HepG2 (cell line): ENCODE measurements around the gene ZFR2. TPM values are rescaled to one million over a fixed set of nuclear protein-coding genes. Genes with fewer than 3 reads are reported as not detected.

Experiments
- ATAC-seq: fragments of 200-7000 bp; cut with Tn5 transposase; 3 replicates; pipeline ENCODE4 v1.9.1; 2020; ENCODE audit warnings: mild to moderate bottlenecking, moderate library complexity
- BruUV-seq: library from RNA; stranded (reverse); fragments of 400-500 nt; replicated peaks from 2 replicates; lab custom pipeline; 2021; lab: Mats Ljungman, UMichigan
- CTCF ChIA-PET: fragments of 300-600 bp; formaldehyde crosslinking; extraction: SDS; loops from one replicate; lab custom pipeline; 2021; ENCODE audit warnings: low total read pairs, inconsistent platforms, low intra/inter-chr PET ratio; lab: Yijun Ruan, JAX
- POLR2A ChIA-PET: fragments of 350-600 bp; sonication (Branson Sonifier 250); formaldehyde crosslinking; loops from one replicate; lab custom pipeline; 2020; ENCODE audit warnings: antibody characterized with exemption, inconsistent platforms; lab: Yijun Ruan, JAX
- DNase-seq: peaks from one replicate; pipeline ENCODE4 v3.0.0-alpha.2; 2015; ENCODE audit warnings: low spot score
- FAIRE-seq: peaks from 3 replicates; lab custom pipeline; 2011; peaks lifted over from hg19 to GRCh38; lab: Jason Lieb, UNC
- H2AFZ ChIP-seq: one replicate; pipeline ENCODE4 v1.6.1; 2011; ENCODE audit warnings: low read length, inconsistent platforms
- H3K27ac ChIP-seq: fragments of 300-600 bp; 3 replicates; pipeline ENCODE4 v1.8.0; 2011; ENCODE audit warnings: mixed run types, mild to moderate bottlenecking, mixed read lengths, low read length, inconsistent platforms; ENCODE audit not compliant: insufficient read depth; ENCODE audit errors: extremely low read length
- H3K27me3 ChIP-seq, 2 experiments: fragments of 200-600 bp in 1 of 2; 2 replicates in 1 of 2; 3 replicates in 1 of 2; pipeline versions ENCODE4 v1.6.0 to v1.8.0; 2011; ENCODE audit warnings: low read length in 2 of 2, mild to moderate bottlenecking in 2 of 2, moderate library complexity in 2 of 2, inconsistent platforms in 1 of 2; ENCODE audit not compliant: insufficient read depth in 2 of 2, control insufficient read depth in 1 of 2
- H3K36me3 ChIP-seq, 2 experiments: fragments of 200-600 bp in 1 of 2; replicated peaks in 1 of 2; 2 replicates in 1 of 2; 3 replicates in 1 of 2; pipeline versions ENCODE4 v1.5.1 to v1.8.0; 2011; ENCODE audit warnings: low read length in 2 of 2, inconsistent platforms in 1 of 2; ENCODE audit not compliant: insufficient read depth in 2 of 2, control insufficient read depth in 1 of 2
- H3K4me1 ChIP-seq: 2 replicates; pipeline ENCODE4 v1.5.1; 2012; ENCODE audit warnings: low read length, inconsistent platforms; ENCODE audit not compliant: insufficient read depth
- H3K4me2 ChIP-seq: 2 replicates; pipeline ENCODE4 v1.6.0; 2011; ENCODE audit warnings: low read depth, low read length, inconsistent platforms
- H3K4me3 ChIP-seq, 3 experiments: fragments of 200-600 bp in 1 of 3; sonication (generic), shearing (Covaris generic) in 1 of 3; replicated peaks in 1 of 3; 2 replicates each; pipeline ENCODE4 v1.5.1; 2011 to 2016; ENCODE audit warnings: low read length in 3 of 3, inconsistent platforms in 2 of 3, low read depth in 2 of 3, mild to moderate bottlenecking in 2 of 3, control low read depth in 1 of 3, mixed read lengths in 1 of 3; ENCODE audit not compliant: insufficient read depth in 1 of 3
- H3K79me2 ChIP-seq: one replicate; pipeline ENCODE4 v1.6.1; 2011; ENCODE audit warnings: low read length, inconsistent platforms; ENCODE audit not compliant: insufficient read depth
- H3K9ac ChIP-seq: 2 replicates; pipeline ENCODE4 v1.6.0; 2011; ENCODE audit warnings: mild to moderate bottlenecking, low read depth, low read length, inconsistent platforms; ENCODE audit not compliant: insufficient read depth
- H3K9me3 ChIP-seq: 2 replicates; pipeline ENCODE4 v1.5.1; 2012; ENCODE audit warnings: mild to moderate bottlenecking, low read length
- H4K20me1 ChIP-seq: 2 replicates; pipeline ENCODE4 v1.6.0; 2011; ENCODE audit warnings: inconsistent platforms, mild to moderate bottlenecking, low read length, moderate library complexity; ENCODE audit not compliant: insufficient read depth
- EP300 ChIP-seq, 3 experiments: sonication (generic) in 1 of 3; formaldehyde crosslinking in 1 of 3; IDR thresholded peaks; 2 replicates each; pipeline versions ENCODE4 v1.5.1 to v1.6.1; 2011 to 2020; ENCODE audit warnings: low read depth in 2 of 3, low read length in 2 of 3, borderline replicate concordance in 1 of 3, improper control_type of control experiment in 1 of 3, mild to moderate bottlenecking in 1 of 3, missing genetic modification reagents in 1 of 3, moderate library complexity in 1 of 3
- RORA ChIP-seq: sonication (generic); formaldehyde crosslinking; IDR thresholded peaks from 2 replicates; pipeline ENCODE4 v1.5.0; 2020; ENCODE audit warnings: mild to moderate bottlenecking, missing genetic modification reagents, moderate library complexity
- SAP130 ChIP-seq: IDR thresholded peaks from 2 replicates; pipeline ENCODE4 v1.6.1; 2016; ENCODE audit warnings: low read depth
- ZNF263 ChIP-seq: sonication (generic); formaldehyde crosslinking; IDR thresholded peaks from 2 replicates; pipeline ENCODE4 v1.4.0; 2020; ENCODE audit warnings: missing genetic modification reagents
- ZNF530 ChIP-seq: sonication (generic); formaldehyde crosslinking; IDR thresholded peaks from 2 replicates; pipeline ENCODE4 v1.5.0; 2020; ENCODE audit warnings: low read depth, mild to moderate bottlenecking, missing genetic modification reagents
- WGBS: methylation state at CpG from one replicate; pipeline ENCODE4 v1.1.6; 2017; ENCODE audit warnings: low lambda C conversion rate; 5-methylcytosine and 5-hydroxymethylcytosine counted together
- in situ Hi-C: cut with HindIII; loops from 2 replicates; pipeline ENCODE4 v1.10.0; 2017; ENCODE audit warnings: low pct_unique_long_range_greater_than_20kb; ENCODE audit not compliant: extremely low pct_ligation_motif_present
- intact Hi-C: fragments of 100-400 bp; cut with micrococcal nuclease; formaldehyde crosslinking; loops from one replicate; pipeline ENCODE4 v1.10.0; 2022; ENCODE audit not compliant: unreplicated experiment
- polyA plus RNA-seq, 8 experiments: library from polyadenylated mRNA; depleted of rRNA in 3 of 8; stranded (reverse) in 7 of 8; unstranded in 1 of 8; fragments of >200 nt; fragmentation: Illumina TruSeq in 4 of 8; extraction: Trizol in 4 of 8; gene quantifications; 2 replicates each; pipeline versions ENCODE4 v1.2.1 to v1.2.3, GENCODE V29; 2011 to 2016; ENCODE audit warnings: low read depth in 4 of 8, missing spikeins in 1 of 8, mixed read lengths in 1 of 8; ENCODE audit not compliant: insufficient read depth in 1 of 8
- total RNA-seq, 5 experiments: library from RNA; depleted of rRNA; stranded (reverse); fragments of >200 nt; fragmentation: Illumina TruSeq; extraction: Trizol; gene quantifications; 2 replicates each; pipeline ENCODE4 v1.2.3, GENCODE V29; 2016; ENCODE audit warnings: low read depth in 1 of 5
- TF ChIP-seq, protein P1 (sequence below): fragments of 450-650 bp; IDR thresholded peaks from 2 replicates; pipeline ENCODE4 v1.6.1; 2016
- TF ChIP-seq, protein P2 (sequence below): sonication (generic); formaldehyde crosslinking; IDR thresholded peaks from 2 replicates; pipeline ENCODE4 v1.4.0; 2020; ENCODE audit warnings: mild to moderate bottlenecking, low read depth, missing genetic modification reagents
- TF ChIP-seq, protein P3 (sequence below): sonication (generic); formaldehyde crosslinking; IDR thresholded peaks from 2 replicates; pipeline ENCODE4 v1.4.0; 2020; ENCODE audit warnings: missing genetic modification reagents, borderline replicate concordance
- TF ChIP-seq, protein P4 (sequence below): sonication (generic); formaldehyde crosslinking; IDR thresholded peaks from 2 replicates; pipeline ENCODE4 v1.4.0; 2020; ENCODE audit warnings: missing genetic modification reagents, mild to moderate bottlenecking, borderline replicate concordance

ZFR2 gene
- total and polyA plus RNA-seq, 2 of the 13 experiments (the other 11 are each of a cell fraction or from before 2014, with no cell fraction given) = 0.37 to 0.69 TPM

DNA sequence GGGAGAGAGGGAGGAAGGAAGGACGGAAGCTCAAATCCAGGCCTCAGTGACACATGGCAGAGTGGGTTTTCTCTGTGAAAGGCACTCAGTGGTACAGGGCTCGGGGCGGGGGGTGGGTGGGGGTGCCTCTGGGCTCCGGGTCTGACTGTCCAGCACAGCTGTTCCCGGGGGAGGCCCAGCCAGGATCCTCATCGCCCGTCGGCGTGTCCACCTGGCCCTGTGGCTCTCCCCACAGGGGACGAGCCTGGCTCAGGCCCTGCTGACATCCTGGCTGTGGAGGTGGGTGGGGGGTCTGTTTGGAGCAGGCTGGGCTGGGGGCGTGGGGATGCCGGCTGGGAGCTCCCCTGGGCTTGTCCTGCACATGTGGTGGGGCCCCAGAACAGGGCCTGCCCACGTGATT is 64.4 kb downstream of the ZFR2 start:
- Histone ChIP-seq H3K9ac (no peak overlapping the region), H4K20me1 (no peaks in the 10 kb centered on the region), H3K4me3 (no peak overlapping the region), H2AFZ (no peak overlapping the region), H3K27me3 (peaks cover 6 to 42% of the 10 kb centered on the region in 2 experiments), H3K36me3 (no peaks in the 10 kb centered on the region), H3K4me1 (no peaks in the 10 kb centered on the region), H3K4me2 (no peak overlapping the region), H3K79me2 (no peaks in the 10 kb centered on the region), H3K27ac (no peak overlapping the region), H3K9me3 (no peaks in the 10 kb centered on the region)
- TF ChIP-seq, protein P1, sequence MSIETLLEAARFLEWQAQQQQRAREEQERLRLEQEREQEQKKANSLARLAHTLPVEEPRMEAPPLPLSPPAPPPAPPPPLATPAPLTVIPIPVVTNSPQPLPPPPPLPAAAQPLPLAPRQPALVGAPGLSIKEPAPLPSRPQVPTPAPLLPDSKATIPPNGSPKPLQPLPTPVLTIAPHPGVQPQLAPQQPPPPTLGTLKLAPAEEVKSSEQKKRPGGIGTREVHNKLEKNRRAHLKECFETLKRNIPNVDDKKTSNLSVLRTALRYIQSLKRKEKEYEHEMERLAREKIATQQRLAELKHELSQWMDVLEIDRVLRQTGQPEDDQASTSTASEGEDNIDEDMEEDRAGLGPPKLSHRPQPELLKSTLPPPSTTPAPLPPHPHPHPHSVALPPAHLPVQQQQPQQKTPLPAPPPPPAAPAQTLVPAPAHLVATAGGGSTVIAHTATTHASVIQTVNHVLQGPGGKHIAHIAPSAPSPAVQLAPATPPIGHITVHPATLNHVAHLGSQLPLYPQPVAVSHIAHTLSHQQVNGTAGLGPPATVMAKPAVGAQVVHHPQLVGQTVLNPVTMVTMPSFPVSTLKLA = peak; percentile 81
- TF ChIP-seq SAP130 (CRISPR knock-in tag) = no peak
- ATAC-seq = no peak
- intact Hi-C loops (no loop called here), in situ Hi-C loops (no loop called here)
- POLR2A ChIA-PET = no interaction called here
- WGBS = 67% methylated on average over 3 of the region's 13 CpGs
- no peak for DNase-seq
- no peak for FAIRE-seq
- CTCF ChIA-PET = no interaction called here
- BruUV-seq = no TSS peak

DNA sequence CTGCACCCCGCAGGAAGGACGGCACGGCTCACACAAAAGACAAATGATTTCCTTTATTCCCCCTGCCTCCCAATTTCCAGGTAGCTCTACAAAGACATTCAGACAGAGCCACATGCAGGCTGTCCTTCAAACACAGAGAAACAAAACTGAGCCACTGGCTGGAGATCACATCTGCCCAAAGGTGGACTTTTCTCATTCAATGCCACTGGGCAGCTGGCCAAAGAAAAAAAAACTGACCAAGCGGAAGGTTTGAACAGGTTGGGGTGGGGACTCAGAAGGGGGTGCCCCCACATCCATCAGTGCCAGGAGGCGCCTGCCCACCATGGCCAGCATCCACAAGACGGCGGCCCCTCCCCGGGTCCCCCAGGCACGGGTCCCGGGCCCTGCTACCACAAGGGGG is 64.9 kb downstream of the ZFR2 start:
- Histone ChIP-seq H3K27me3 (peaks cover 6 to 39% of the 10 kb centered on the region in 2 experiments), H2AFZ (no peak overlapping the region), H3K79me2 (no peaks in the 10 kb centered on the region), H3K4me1 (no peaks in the 10 kb centered on the region), H3K9me3 (no peaks in the 10 kb centered on the region), H3K9ac (no peak overlapping the region), H4K20me1 (no peaks in the 10 kb centered on the region), H3K4me3 (no peak overlapping the region), H3K27ac (no peak overlapping the region), H3K36me3 (no peaks in the 10 kb centered on the region), H3K4me2 (no peak overlapping the region)
- no peak for FAIRE-seq
- ChIA-PET CTCF (no interaction called here), POLR2A (no interaction called here)
- in situ Hi-C loops = no loop called here
- no peak for DNase-seq
- intact Hi-C loops = no loop called here
- WGBS = 40% methylated on average over 8 of the region's 10 CpGs
- BruUV-seq = no TSS peak
- no peak for ATAC-seq
- TF ChIP-seq RORA = no peak
- TF ChIP-seq, protein P2, sequence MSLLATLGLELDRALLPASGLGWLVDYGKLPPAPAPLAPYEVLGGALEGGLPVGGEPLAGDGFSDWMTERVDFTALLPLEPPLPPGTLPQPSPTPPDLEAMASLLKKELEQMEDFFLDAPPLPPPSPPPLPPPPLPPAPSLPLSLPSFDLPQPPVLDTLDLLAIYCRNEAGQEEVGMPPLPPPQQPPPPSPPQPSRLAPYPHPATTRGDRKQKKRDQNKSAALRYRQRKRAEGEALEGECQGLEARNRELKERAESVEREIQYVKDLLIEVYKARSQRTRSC = no peak
- no peak for TF ChIP-seq ZNF263
- TF ChIP-seq EP300 (IDR thresholded peaks at IDR 0.05; ENCODE audit: low read depth in 2 of 2, low read length in 2 of 2) = no peak
- TF ChIP-seq EP300 (CRISPR knock-in tag; IDR thresholded peaks at IDR 0.05; ENCODE audit: borderline replicate concordance) = no peak
- TF ChIP-seq, protein P3, sequence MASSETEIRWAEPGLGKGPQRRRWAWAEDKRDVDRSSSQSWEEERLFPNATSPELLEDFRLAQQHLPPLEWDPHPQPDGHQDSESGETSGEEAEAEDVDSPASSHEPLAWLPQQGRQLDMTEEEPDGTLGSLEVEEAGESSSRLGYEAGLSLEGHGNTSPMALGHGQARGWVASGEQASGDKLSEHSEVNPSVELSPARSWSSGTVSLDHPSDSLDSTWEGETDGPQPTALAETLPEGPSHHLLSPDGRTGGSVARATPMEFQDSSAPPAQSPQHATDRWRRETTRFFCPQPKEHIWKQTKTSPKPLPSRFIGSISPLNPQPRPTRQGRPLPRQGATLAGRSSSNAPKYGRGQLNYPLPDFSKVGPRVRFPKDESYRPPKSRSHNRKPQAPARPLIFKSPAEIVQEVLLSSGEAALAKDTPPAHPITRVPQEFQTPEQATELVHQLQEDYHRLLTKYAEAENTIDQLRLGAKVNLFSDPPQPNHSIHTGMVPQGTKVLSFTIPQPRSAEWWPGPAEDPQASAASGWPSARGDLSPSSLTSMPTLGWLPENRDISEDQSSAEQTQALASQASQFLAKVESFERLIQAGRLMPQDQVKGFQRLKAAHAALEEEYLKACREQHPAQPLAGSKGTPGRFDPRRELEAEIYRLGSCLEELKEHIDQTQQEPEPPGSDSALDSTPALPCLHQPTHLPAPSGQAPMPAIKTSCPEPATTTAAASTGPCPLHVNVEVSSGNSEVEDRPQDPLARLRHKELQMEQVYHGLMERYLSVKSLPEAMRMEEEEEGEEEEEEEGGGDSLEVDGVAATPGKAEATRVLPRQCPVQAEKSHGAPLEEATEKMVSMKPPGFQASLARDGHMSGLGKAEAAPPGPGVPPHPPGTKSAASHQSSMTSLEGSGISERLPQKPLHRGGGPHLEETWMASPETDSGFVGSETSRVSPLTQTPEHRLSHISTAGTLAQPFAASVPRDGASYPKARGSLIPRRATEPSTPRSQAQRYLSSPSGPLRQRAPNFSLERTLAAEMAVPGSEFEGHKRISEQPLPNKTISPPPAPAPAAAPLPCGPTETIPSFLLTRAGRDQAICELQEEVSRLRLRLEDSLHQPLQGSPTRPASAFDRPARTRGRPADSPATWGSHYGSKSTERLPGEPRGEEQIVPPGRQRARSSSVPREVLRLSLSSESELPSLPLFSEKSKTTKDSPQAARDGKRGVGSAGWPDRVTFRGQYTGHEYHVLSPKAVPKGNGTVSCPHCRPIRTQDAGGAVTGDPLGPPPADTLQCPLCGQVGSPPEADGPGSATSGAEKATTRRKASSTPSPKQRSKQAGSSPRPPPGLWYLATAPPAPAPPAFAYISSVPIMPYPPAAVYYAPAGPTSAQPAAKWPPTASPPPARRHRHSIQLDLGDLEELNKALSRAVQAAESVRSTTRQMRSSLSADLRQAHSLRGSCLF (CRISPR knock-in tag) = no peak
- TF ChIP-seq, protein P4, sequence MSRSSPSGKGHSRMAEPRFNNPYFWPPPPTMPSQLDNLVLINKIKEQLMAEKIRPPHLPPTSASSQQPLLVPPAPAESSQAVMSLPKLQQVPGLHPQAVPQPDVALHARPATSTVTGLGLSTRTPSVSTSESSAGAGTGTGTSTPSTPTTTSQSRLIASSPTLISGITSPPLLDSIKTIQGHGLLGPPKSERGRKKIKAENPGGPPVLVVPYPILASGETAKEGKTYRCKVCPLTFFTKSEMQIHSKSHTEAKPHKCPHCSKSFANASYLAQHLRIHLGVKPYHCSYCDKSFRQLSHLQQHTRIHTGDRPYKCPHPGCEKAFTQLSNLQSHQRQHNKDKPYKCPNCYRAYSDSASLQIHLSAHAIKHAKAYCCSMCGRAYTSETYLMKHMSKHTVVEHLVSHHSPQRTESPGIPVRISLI = peak; percentile 54; the same call in 1 of the 2 replicates
- TF ChIP-seq ZNF530 (CRISPR knock-in tag) = no peak
